ENCODE measurements around the gene CFP. TPM values are rescaled to one million over a fixed set of nuclear protein-coding genes. Genes with fewer than 3 reads are reported as not detected.

The CFP gene
- total RNA-seq, 1 experiment from 2014 or later = 0.12 TPM

- DNase-seq (ENCODE audit: low read depth) = no peak
These were observed 7.9 kb upstream of the CFP start for GRCh38 chrX:47637546-47638195.

GRCh38 chrX:47634871-47635575 lies 5.3 kb upstream of the CFP start:
- no peak for DNase-seq (ENCODE audit: low read depth)

GRCh38 chrX:47633689-47634590 lies 4.2 kb upstream of the CFP start:
- DNase-seq (ENCODE audit: low read depth) = no peak

- no peak for DNase-seq (ENCODE audit: low read depth)
These were observed 2.9 kb upstream of the CFP start for GRCh38 chrX:47632666-47633065.

DNA sequence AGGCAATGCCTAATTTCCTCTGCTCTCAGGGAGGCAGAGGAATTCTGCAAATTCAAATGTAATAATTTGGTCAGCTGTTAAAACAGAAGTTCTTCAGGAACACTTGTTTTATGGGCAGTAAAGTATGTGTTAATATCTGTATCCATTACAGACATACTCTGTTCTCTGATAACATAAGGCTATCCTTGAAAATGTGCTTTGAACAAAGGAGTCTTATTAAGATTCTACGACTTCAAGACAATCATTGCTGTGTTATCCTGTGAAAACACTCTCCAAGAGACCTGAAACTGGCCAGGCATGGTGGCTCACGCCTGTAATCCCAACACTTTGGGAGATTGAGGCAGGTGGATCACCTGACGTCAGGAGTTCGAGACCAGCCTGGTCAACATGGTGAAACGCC lies 1.9 kb upstream of the CFP start:
- DNase-seq (ENCODE audit: low read depth) = no peak

DNA sequence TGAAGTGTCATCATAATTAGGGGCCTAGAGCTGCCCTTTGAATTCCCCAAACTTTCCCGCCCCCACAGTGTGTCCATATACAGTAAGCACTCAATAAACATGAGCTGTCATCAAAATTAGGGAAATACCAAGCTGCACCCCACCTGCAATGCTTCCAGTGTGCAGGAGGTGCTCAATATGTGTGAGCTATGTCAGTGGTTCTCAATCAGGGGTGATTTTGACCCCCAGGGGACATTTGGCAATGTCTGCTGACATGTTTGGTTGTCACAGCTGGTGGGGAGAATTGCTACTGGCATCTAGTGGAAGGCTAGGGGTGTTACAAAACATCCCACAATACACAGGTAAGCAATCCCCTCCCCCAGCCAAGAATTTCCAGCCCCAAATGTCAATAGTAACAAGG lies 748 bp downstream of the CFP start:
- DNase-seq (ENCODE audit: low read depth) = no peak

DNA sequence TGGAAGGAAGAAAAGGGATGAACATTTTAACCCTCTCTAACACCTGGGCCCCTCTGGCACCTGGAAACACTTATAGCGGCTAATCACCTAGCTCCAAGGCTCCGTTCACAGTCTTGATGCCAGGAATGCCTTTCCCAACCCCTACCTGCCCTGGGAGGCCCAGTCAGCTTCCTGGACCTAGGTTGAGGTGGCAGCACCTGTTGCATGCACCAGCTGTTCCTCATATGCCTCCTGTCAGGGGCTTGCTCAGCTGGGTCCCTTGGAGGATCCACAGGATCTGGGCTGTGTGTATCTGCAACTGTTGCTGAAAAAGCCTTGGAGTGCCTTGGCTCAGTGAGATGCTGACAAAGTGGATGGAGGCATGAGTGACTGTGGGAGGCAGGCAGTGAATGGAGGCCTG lies 4.4 kb downstream of the CFP start:
- no peak for DNase-seq (ENCODE audit: low read depth)

GRCh38 chrX:47623540-47624027 lies 6.1 kb downstream of the CFP start:
- DNase-seq (ENCODE audit: low read depth) = peak; percentile 85

- DNase-seq (ENCODE audit: low read depth) = no peak
These were observed 7.9 kb downstream of the CFP start for GRCh38 chrX:47621851-47622250.

GRCh38 chrX:47620303-47620685 lies 9.4 kb downstream of the CFP start:
- DNase-seq (ENCODE audit: low read depth) = no peak

GRCh38 chrX:47619486-47620302 lies 10.0 kb downstream of the CFP start, which contains the start of gene SYN1:
TSS of gene SYN1 (minus strand) at chrX:47619857. CDS start at chrX:47619728, 129 bp downstream.
- DNase-seq (ENCODE audit: low read depth) = peak; percentile 80

DNA sequence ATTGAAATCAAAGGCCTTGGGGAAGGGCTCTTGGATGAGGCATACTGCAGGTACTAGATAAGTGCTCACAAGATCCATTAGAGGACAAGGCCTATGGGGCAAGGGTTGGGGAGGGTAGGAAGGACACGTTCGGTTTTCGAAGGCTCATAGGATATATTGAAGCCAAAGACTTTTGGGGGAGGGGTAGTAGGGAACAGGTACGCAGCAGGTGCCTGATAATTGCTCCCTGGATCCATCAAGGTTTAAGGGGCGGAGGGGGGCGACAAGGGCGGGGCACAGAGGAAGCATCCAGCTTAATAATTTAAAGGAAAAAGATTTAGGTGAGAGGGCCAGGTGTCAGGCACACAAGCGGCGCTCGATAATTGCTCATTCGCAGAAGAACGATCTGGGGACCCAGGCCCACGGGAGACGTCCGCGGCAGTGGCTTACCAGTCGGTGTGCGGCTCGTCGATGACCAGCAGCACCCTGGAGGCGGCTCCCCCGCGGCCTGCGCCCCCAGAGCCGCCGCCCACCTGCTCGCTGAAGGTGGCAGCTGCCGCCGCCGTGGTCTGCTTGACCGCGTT lies 10.7 kb downstream of the CFP start:
- DNase-seq (ENCODE audit: low read depth) = no peak

DNA sequence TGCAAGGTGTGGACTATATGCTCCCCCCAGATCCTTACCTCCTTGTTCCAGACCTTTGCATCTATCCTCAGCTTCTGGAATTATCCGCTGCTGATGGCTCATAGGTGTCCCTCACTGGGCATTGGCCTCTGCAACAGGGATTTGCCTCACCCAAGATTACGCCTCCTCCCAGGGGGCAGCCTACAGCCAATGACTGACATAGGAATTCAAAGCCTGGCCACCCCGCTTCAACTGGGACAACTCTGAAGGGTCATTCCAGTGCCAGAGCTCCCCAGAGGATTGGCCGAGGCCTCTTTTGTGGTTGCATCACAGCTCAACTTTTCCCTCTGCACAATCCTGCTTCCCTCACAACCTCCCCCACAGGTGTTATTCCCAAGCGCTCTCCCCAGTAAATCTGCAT lies 15.1 kb downstream of the CFP start:
- no peak for DNase-seq (ENCODE audit: low read depth)

DNA sequence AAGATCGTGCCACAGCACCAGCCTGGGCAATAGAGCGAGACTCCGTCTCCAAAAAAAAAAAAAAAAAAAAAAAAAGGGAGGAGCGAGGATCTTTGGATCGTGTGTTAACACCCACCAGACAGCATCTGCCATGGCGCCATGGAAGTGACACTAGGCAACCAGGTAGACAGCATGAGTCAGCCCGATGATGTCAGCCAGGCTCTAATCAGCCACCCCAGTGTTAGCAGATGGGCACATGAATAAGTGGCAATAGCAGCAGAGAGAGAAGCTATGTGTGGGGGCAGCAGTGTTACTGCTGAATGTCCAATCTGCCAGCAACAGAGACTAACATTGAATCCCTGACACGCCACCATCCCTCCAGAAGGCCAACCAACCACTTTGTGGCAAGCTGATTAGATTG lies 16.6 kb downstream of the CFP start:
- DNase-seq (ENCODE audit: low read depth) = no peak

DNA sequence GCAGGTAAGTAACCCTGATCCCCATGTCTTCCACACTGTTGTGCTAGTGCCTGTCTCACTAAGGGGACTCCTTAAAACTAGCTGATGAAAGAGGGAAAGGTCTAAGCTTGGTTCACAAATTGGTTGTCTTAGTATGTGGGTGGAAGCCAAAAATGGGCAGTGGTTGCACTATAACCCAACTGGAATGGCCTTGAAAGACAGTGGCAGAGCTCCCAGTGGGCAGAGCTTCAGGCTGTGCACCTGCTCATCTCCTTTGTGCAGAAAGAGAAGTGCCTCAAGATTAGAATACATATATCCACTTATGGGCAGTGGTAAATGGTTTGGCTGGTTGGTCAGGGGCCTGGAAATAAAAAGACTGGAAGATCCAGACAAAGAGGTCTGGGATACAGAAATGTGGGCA lies 17.3 kb downstream of the CFP start:
- DNase-seq (ENCODE audit: low read depth) = no peak

DNA sequence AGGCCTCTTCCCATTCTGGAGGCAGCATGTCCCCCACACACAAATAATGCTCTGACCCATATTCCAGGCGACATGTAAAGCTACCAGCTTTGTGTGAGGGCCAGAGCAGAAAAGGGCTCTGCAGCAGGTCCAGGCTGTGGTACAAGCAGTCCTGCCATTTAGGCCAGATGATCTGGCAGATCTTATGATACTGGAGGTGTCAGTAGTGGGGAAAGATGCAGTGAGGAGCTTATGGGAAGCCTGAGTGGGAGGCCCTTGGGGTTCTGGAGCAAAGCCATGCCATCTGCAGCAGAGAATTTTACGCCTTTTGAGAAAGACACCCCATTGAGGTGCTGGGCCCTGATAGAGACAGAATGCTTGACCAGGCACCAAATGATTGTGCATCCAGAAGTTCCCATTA lies 17.8 kb downstream of the CFP start:
- DNase-seq (ENCODE audit: low read depth) = no peak

DNA sequence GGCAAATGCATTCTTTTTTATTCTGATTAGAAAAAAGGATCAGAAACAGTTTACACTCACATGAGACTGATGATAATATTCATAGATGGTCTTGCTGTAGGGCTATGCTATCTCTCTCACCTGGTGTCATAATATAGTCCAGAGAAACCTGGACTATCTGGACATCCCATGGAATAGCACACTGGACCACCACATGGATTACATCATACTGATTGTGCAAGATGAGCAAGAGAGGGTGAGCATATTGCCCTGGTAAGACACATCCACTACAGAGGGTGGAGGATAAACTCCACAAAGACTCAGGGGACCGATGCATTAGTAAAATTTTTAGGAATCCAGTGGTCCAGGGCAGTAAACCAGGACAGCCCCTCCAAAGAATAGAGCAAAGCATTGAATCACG lies 18.2 kb downstream of the CFP start:
- DNase-seq (ENCODE audit: low read depth) = no peak

GRCh38 chrX:47610511-47610910 lies 19.2 kb downstream of the CFP start:
- no peak for DNase-seq (ENCODE audit: low read depth)

GRCh38 chrX:47608130-47608810 lies 21.5 kb downstream of the CFP start:
- DNase-seq (ENCODE audit: low read depth) = no peak

GRCh38 chrX:47607091-47607490 lies 22.6 kb downstream of the CFP start:
- DNase-seq (ENCODE audit: low read depth) = no peak

GRCh38 chrX:47605024-47605423 lies 24.7 kb downstream of the CFP start:
- DNase-seq (ENCODE audit: low read depth) = no peak
